ENCODE data around the gene SPEN. TPM values are rescaled to one million over a fixed set of nuclear protein-coding genes. Genes with fewer than 3 reads are reported as not detected.

The SPEN gene
- total RNA-seq, 4 donors from 2014 or later, result 55.0 to 79.7 (median 63.8) TPM

DNA sequence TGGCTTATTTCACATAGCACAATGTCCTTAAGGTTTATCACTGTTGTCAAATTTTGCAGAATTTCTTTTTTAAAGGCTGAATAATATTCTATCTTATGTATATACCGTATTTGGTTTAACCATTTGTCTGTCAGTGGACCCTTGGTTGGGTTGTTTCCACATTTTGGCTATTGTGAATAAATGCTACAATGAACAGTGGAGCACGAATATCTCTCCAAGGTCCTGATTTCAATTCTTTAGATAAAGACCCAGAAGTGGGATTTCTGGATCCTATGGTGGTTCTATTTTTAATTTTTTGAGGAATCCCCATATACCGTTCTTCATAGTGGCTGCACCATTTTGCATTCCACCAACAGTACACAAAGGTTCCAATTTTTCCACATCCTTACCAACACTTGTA is 134.2 kb downstream of the SPEN start:
- no peaks in the 10 kb centered on the region for H3K36me3 ChIP-seq
- no peaks in the 10 kb centered on the region for H3K9me3 ChIP-seq
- no peak for TF ChIP-seq POLR2AphosphoS5 (IDR thresholded peaks at IDR 0.05)
- no peak for TF ChIP-seq EP300 (IDR thresholded peaks at IDR 0.05)
- TF ChIP-seq, protein P1, sequence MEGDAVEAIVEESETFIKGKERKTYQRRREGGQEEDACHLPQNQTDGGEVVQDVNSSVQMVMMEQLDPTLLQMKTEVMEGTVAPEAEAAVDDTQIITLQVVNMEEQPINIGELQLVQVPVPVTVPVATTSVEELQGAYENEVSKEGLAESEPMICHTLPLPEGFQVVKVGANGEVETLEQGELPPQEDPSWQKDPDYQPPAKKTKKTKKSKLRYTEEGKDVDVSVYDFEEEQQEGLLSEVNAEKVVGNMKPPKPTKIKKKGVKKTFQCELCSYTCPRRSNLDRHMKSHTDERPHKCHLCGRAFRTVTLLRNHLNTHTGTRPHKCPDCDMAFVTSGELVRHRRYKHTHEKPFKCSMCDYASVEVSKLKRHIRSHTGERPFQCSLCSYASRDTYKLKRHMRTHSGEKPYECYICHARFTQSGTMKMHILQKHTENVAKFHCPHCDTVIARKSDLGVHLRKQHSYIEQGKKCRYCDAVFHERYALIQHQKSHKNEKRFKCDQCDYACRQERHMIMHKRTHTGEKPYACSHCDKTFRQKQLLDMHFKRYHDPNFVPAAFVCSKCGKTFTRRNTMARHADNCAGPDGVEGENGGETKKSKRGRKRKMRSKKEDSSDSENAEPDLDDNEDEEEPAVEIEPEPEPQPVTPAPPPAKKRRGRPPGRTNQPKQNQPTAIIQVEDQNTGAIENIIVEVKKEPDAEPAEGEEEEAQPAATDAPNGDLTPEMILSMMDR (IDR thresholded peaks at IDR 0.05), result no peak
- TF ChIP-seq POLR2A (IDR thresholded peaks at IDR 0.05), result no peak
- H3K27me3 ChIP-seq, result no peaks in the 10 kb centered on the region
- H3K4me1 ChIP-seq, result no peaks in the 10 kb centered on the region
- H3K4me3 ChIP-seq, result no peak overlapping the region
- no peak for DNase-seq (ENCODE audit: low spot score in 2 of 2)
- WGBS, result 93% methylated on average over 3 of the region's 3 CpGs
- no peak overlapping the region for H3K27ac ChIP-seq

DNA sequence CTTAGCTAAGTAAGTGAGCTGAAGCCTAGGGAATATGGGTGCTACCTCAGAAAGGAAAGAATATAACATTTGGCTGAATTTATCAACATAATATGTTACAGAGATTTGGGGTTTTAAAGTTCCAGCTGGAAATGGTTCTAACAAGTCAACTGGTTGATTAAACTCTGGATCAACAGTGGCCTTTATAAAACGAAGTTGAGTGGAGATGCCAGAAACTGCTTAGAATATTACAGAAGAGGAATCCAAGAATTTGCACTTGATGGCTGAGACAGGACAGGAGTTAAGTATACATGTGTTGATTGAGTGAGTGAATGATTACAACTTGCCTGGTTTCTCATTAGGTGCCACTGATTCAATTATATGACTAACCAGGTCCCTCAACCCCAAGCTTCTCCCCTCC is 135.8 kb downstream of the SPEN start:
- Histone ChIP-seq H3K27me3 (no peaks in the 10 kb centered on the region), H3K4me1 (no peaks in the 10 kb centered on the region), H3K36me3 (no peaks in the 10 kb centered on the region), H3K4me3 (no peak overlapping the region), H3K9me3 (no peaks in the 10 kb centered on the region), H3K27ac (peak overlapping the region; percentile 60)
- TF ChIP-seq, protein P1 (IDR thresholded peaks at IDR 0.05), result no peak
- TF ChIP-seq POLR2AphosphoS5 (IDR thresholded peaks at IDR 0.05) (no peak), EP300 (IDR thresholded peaks at IDR 0.05) (no peak), POLR2A (IDR thresholded peaks at IDR 0.05) (no peak)
- 28% methylated on average over 1 of the region's 1 CpG for WGBS
- DNase-seq (ENCODE audit: low spot score in 2 of 2), result no peak

DNA sequence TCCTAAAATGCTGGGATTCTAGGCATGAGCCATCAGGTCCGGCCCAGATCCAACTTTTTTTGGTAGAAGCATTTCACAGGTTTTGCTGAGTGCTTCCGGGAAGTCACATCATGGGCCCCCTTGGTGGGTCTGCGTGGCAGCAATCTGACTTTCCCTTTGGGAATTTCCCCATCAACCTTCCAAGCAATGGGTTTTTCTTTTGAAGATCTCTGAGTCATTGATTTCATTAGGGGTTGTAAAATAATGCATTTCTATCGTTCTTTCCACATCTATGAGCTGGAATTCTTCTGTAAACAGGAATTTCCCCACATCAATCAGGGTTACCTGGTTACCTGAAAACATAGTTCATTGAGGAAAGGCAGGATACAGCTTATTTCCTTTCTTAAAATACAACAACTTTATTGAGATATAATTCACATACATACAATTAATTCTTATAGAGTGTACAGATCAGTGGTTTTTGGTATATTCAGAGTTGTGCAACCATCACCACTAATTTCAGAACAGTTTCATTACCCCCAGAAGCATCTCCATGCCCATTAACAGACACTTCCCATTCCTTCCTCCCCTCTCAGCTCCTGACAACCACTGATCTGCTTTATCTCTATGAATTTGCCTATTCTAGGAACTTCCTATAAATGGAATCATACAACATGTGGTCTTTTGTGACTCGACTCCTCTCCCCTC is 138.2 kb downstream of the SPEN start:
- no peak for TF ChIP-seq EP300 (IDR thresholded peaks at IDR 0.05)
- TF ChIP-seq, protein P1 (IDR thresholded peaks at IDR 0.05), result no peak
- TF ChIP-seq POLR2A (IDR thresholded peaks at IDR 0.05), result no peak
- TF ChIP-seq POLR2AphosphoS5 (IDR thresholded peaks at IDR 0.05), result no peak
- WGBS, result 53% methylated on average over 5 of the region's 5 CpGs
- no peaks in the 10 kb centered on the region for H3K4me1 ChIP-seq

DNA sequence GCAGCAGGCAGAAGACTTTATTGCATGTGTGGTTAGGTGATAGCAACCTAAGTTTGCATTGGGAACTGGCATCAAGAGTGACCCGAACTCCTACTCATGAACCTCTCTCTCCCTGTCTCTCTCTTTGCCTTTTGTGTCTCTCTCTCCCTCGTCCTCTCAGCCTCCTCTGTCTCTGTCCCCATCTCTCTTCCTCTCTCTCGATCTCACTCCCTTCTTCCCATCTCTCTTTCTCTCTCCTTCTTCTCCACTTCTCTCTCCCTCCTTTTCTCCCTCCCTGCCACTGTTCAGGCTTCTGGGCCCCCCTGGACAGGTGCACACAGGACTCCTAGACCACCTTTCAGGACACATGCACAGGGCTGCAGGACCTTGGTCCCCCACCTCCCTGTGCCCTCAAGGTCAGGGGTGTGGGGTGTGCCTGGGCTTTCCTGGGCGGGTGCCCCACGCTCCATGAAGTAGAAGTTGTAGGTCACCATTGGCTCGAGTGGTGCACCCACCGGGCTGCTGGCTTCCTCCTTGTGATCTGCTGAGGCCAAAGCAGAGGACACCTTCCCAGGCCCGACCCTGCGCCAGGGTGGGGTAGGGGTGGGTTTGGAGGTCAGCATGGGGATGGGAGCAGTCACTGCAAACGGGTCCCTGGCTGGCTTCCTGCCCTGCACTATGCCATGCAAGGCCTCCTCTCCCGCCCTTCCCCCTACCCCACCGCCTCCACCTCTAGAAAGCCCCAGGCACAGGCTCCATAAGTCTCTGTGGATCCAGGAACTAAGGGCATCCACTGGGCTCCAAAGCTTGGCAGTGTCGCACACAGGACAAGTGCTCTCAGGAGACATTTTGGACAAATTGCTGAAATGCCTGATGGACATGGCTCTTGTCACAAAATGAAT is 141.6 kb downstream of the SPEN start:
- no peak for TF ChIP-seq POLR2AphosphoS5 (IDR thresholded peaks at IDR 0.05)
- TF ChIP-seq EP300 (IDR thresholded peaks at IDR 0.05), result no peak
- no peak for TF ChIP-seq POLR2A (IDR thresholded peaks at IDR 0.05)
- no peaks in the 10 kb centered on the region for H3K27me3 ChIP-seq
- no peak overlapping the region for H3K27ac ChIP-seq
- H3K36me3 ChIP-seq, result no peaks in the 10 kb centered on the region
- whole genome bisulfite sequencing, result 87% methylated on average over 12 of the region's 13 CpGs
- no peaks in the 10 kb centered on the region for H3K4me1 ChIP-seq
- no peak overlapping the region for H3K4me3 ChIP-seq
- no peaks in the 10 kb centered on the region for H3K9me3 ChIP-seq
- no peak for DNase-seq (ENCODE audit: low spot score in 2 of 2)

More for the DNA sequence above, 138.2 kb downstream of the SPEN start:
- Histone ChIP-seq H3K36me3 (no peaks in the 10 kb centered on the region), H3K9me3 (no peaks in the 10 kb centered on the region), H3K4me3 (no peak overlapping the region), H3K27ac (no peak overlapping the region), H3K27me3 (no peaks in the 10 kb centered on the region)
- no peak for DNase-seq (ENCODE audit: low spot score in 2 of 2)

DNA sequence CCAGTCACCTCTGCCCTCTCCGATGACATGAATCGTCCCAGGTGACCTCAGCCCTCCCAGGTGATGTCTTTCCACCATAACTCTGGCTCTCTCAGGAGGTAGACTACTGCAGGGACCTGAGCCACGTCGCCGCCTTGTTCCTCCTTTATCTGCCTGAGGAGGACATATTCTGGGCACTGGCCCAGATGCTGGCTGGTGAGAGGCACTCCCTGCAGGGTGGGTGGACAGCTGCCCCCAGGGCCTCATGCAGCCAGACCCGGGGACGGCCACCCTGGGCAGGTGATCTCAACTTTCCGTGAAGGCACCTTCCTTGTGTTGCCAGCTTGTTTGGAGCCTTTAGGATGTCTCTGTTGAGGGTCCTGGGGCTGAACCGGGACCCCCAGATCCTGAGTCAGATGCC is 142.3 kb downstream of the SPEN start:
- no peaks in the 10 kb centered on the region for H3K4me1 ChIP-seq
- no peaks in the 10 kb centered on the region for H3K36me3 ChIP-seq
- WGBS, result 53% methylated on average over 9 of the region's 9 CpGs
- no peaks in the 10 kb centered on the region for H3K9me3 ChIP-seq
- no peak for TF ChIP-seq EP300 (IDR thresholded peaks at IDR 0.05)
- TF ChIP-seq, protein P1 (IDR thresholded peaks at IDR 0.05), result no peak
- no peak for TF ChIP-seq POLR2A (IDR thresholded peaks at IDR 0.05)
- TF ChIP-seq POLR2AphosphoS5 (IDR thresholded peaks at IDR 0.05), result no peak
- no peak overlapping the region for H3K4me3 ChIP-seq
- DNase-seq (ENCODE audit: low spot score in 2 of 2), result no peak
- no peak overlapping the region for H3K27ac ChIP-seq
- H3K27me3 ChIP-seq, result no peaks in the 10 kb centered on the region

Other genes starting within 250 kb of the SPEN start
- gene DDI2, start 230.2 kb upstream of the SPEN start, total RNA-seq, result 10 to 100 TPM; 33.2 to 90.0 (median 39.9) TPM
- 10 to 100 TPM; 51.3 to 61.6 (median 55.2) TPM for gene PLEKHM2, start 163.4 kb upstream of the SPEN start, total RNA-seq
- gene SLC25A34, start 111.4 kb upstream of the SPEN start, total RNA-seq, result 1 to 10 TPM; 1.3 to 4.3 (median 2.4) TPM
- not detected for gene TMEM82, start 105.2 kb upstream of the SPEN start, total RNA-seq
- gene FBLIM1, start 88.9 kb upstream of the SPEN start, total RNA-seq, result 10 to 100 TPM; 24.7 to 43.0 (median 27.4) TPM
- 1 to 10 TPM in 2 of 4 donors, under 1 TPM in 2; 0.68 to 3.2 (median 1.3) TPM for gene UQCRHL, start 40.1 kb upstream of the SPEN start, total RNA-seq
- gene ZBTB17, start 128.4 kb downstream of the SPEN start, total RNA-seq, result 10 to 100 TPM; 27.2 to 44.4 (median 34.1) TPM
- not detected for gene SRARP, start 156.5 kb downstream of the SPEN start, total RNA-seq
- 1 to 10 TPM; 1.9 to 7.0 (median 3.3) TPM for gene HSPB7, start 170.3 kb downstream of the SPEN start, total RNA-seq
- 1 to 10 TPM in 1 of 4 donors, under 1 TPM in 2, not detected in 1; 0.23 to 1.9 (median 0.51) TPM for gene CLCNKA, start 174.3 kb downstream of the SPEN start, total RNA-seq
- gene CLCNKB, start 196.1 kb downstream of the SPEN start, total RNA-seq, result under 1 TPM in 1 of 4 donors, not detected in 3; 0.42 TPM
- gene FAM131C, start 225.9 kb downstream of the SPEN start, total RNA-seq, result 1 to 10 TPM in 2 of 4 donors, under 1 TPM in 1, not detected in 1; 0.72 to 1.6 (median 1.2) TPM